ENCODE measurements around the gene ADGRG6. TPM values are rescaled to one million over a fixed set of nuclear protein-coding genes. Genes with fewer than 3 reads are reported as not detected.
"Not testable (repeated sequence)": the region's sequence is repeated elsewhere in the genome, so short reads cannot be mapped to it uniquely, and the experiment has no call there.

ADGRG6 gene
- 104 TPM for total RNA-seq (ENCODE audit: insufficient read depth, low replicate concordance)

GRCh38 chr6:142301651-142302391 lies at the start of gene ADGRG6:
Gene ADGRG6, plus strand, starts transcription at chr6:142302007. Its CDS starts 323 bp downstream, at chr6:142302330.
- DNase-seq (ENCODE audit: low spot score) = peak; percentile 59

- DNase-seq (ENCODE audit: low spot score) = no peak
Measured at GRCh38 chr6:142254513-142254912, 47.3 kb upstream of the ADGRG6 start.

- no peak for DNase-seq (ENCODE audit: low spot score)
Measured at GRCh38 chr6:142255785-142256184, 46.0 kb upstream of the ADGRG6 start.

GRCh38 chr6:142258305-142258704 lies 43.5 kb upstream of the ADGRG6 start:
- DNase-seq (ENCODE audit: low spot score) = no peak

GRCh38 chr6:142258757-142259156 lies 43.0 kb upstream of the ADGRG6 start:
- DNase-seq (ENCODE audit: low spot score) = no peak

- no peak for DNase-seq (ENCODE audit: low spot score)
Measured at GRCh38 chr6:142260748-142261147, 41.1 kb upstream of the ADGRG6 start.

GRCh38 chr6:142262231-142262630 lies 39.6 kb upstream of the ADGRG6 start:
- no peak for DNase-seq (ENCODE audit: low spot score)

GRCh38 chr6:142265476-142265875 lies 36.3 kb upstream of the ADGRG6 start:
- DNase-seq (ENCODE audit: low spot score) = no peak

- DNase-seq (ENCODE audit: low spot score) = no peak
Measured at GRCh38 chr6:142266060-142266459, 35.7 kb upstream of the ADGRG6 start.

GRCh38 chr6:142271476-142271875 lies 30.3 kb upstream of the ADGRG6 start:
- no peak for DNase-seq (ENCODE audit: low spot score)

- DNase-seq (ENCODE audit: low spot score) = no peak
Measured at GRCh38 chr6:142274656-142275055, 27.2 kb upstream of the ADGRG6 start.

- DNase-seq (ENCODE audit: low spot score) = peak; percentile 38
Measured at GRCh38 chr6:142275236-142276006, 26.4 kb upstream of the ADGRG6 start.

- no peak for DNase-seq (ENCODE audit: low spot score)
Measured at GRCh38 chr6:142276256-142276655, 25.6 kb upstream of the ADGRG6 start.

- peak; percentile 12 for DNase-seq (ENCODE audit: low spot score)
Measured at GRCh38 chr6:142279350-142280180, 22.2 kb upstream of the ADGRG6 start.

GRCh38 chr6:142280265-142280664 lies 21.5 kb upstream of the ADGRG6 start:
- DNase-seq (ENCODE audit: low spot score) = no peak

- no peak for DNase-seq (ENCODE audit: low spot score)
Measured at GRCh38 chr6:142280927-142281326, 20.9 kb upstream of the ADGRG6 start.

GRCh38 chr6:142283138-142283537 lies 18.7 kb upstream of the ADGRG6 start:
- DNase-seq (ENCODE audit: low spot score) = not testable (repeated sequence)

GRCh38 chr6:142284419-142284818 lies 17.4 kb upstream of the ADGRG6 start:
- DNase-seq (ENCODE audit: low spot score) = no peak

- no peak for DNase-seq (ENCODE audit: low spot score)
Measured at GRCh38 chr6:142285235-142286087, 16.3 kb upstream of the ADGRG6 start.

GRCh38 chr6:142286088-142286409 lies 15.8 kb upstream of the ADGRG6 start:
- no peak for DNase-seq (ENCODE audit: low spot score)

- DNase-seq (ENCODE audit: low spot score) = no peak
Measured at GRCh38 chr6:142289687-142290086, 12.1 kb upstream of the ADGRG6 start.
